Fibroblast of lung (primary cell): Measurements from ENCODE around the gene SELPLG.

ENCODE experiments used
- CTCF ChIP-seq, 2 donors: IDR thresholded peaks in 1 of 2; conservative IDR thresholded peaks in 1 of 2; 1 replicate in 1 of 2; 2 replicates in 1 of 2; pipeline ENCODE4 v1.5.1; 2011 to 2012; ENCODE audit warnings: low read length in 2 of 2, control low read depth in 1 of 2, inconsistent platforms in 1 of 2, low read depth in 1 of 2, mild to moderate bottlenecking in 1 of 2
- EZH2 ChIP-seq: IDR thresholded peaks from 2 replicates; pipeline ENCODE4 v1.5.1; 2012; ENCODE audit warnings: low read length, control low read depth, mild to moderate bottlenecking; ENCODE audit errors: missing control alignments

- no peak for TF ChIP-seq CTCF (conservative IDR thresholded peaks at IDR 0.05 in 1 of 2, IDR thresholded peaks at IDR 0.05 in 1 of 2; ENCODE audit: low read depth in 1 of 2, low read length in 2 of 2)
- no peak for TF ChIP-seq EZH2
Measured at GRCh38 chr12:108670066-108670631, 36.5 kb upstream of the SELPLG start.
